IMR-90 (cell line): Measurements from ENCODE around the gene EIF2B1. TPM values are rescaled to one million over a fixed set of nuclear protein-coding genes. Genes with fewer than 3 reads are reported as not detected.

Source experiments
- ATAC-seq: fragments of 200-7000 bp; cut with Tn5 transposase; 2 replicates; pipeline ENCODE4 v1.9.1; 2020; ENCODE audit warnings: low read depth, mild to moderate bottlenecking, moderate library complexity
- BruUV-seq: library from RNA; stranded (reverse); fragments of 400-500 nt; replicated peaks from 2 replicates; lab custom pipeline; 2021; lab: Mats Ljungman, UMichigan
- CTCF ChIA-PET: fragments of 300-600 bp; formaldehyde crosslinking; extraction: SDS; loops from one replicate; lab custom pipeline; 2021; ENCODE audit warnings: antibody characterized with exemption; lab: Yijun Ruan, JAX
- POLR2A ChIA-PET: fragments of 300-600 bp; sonication (Branson Sonifier 250); formaldehyde crosslinking; loops from one replicate; lab custom pipeline; 2022; ENCODE audit warnings: antibody characterized with exemption; ENCODE audit not compliant: unreplicated experiment; lab: Charles Lee
- DNase-seq: peaks from one replicate; pipeline ENCODE4 v3.0.0; 2013
- H2AFZ ChIP-seq: replicated peaks from 2 replicates; pipeline ENCODE3; 2013; ENCODE audit warnings: low read length, mild to moderate bottlenecking; ENCODE audit not compliant: poor library complexity
- H2AK5ac ChIP-seq: 2 replicates; pipeline ENCODE4 v1.6.1; 2013; ENCODE audit warnings: low read depth, low read length, inconsistent platforms
- H2AK9ac ChIP-seq: replicated peaks from 2 replicates; pipeline ENCODE3; 2013; ENCODE audit warnings: mild to moderate bottlenecking, low read depth, low read length, moderate library complexity; ENCODE audit not compliant: poor library complexity
- H2BK120ac ChIP-seq: 2 replicates; pipeline ENCODE4 v1.6.1; 2013; ENCODE audit warnings: low read depth, low read length, inconsistent platforms
- H2BK15ac ChIP-seq: 3 replicates; pipeline ENCODE4 v1.6.1; 2013; ENCODE audit warnings: low read depth, low read length, inconsistent platforms
- H2BK20ac ChIP-seq: 2 replicates; pipeline ENCODE4 v1.6.1; 2013; ENCODE audit warnings: low read depth, mild to moderate bottlenecking, inconsistent platforms, low read length, moderate library complexity
- H2BK5ac ChIP-seq: 2 replicates; pipeline ENCODE4 v1.6.1; 2013; ENCODE audit warnings: mild to moderate bottlenecking, low read depth, low read length, inconsistent platforms; ENCODE audit not compliant: poor library complexity, severe bottlenecking
- H3K14ac ChIP-seq: replicated peaks from 2 replicates; pipeline ENCODE4 v1.6.1; 2013; ENCODE audit warnings: low read depth, low read length, inconsistent platforms
- H3K18ac ChIP-seq: 2 replicates; pipeline ENCODE4 v1.6.1; 2013; ENCODE audit warnings: low read depth, low read length, control low read depth
- H3K23ac ChIP-seq: 2 replicates; pipeline ENCODE4 v1.6.1; 2013; ENCODE audit warnings: low read depth, low read length, inconsistent platforms
- H3K27ac ChIP-seq: 2 replicates; pipeline ENCODE4 v1.5.1; 2013; ENCODE audit warnings: mild to moderate bottlenecking, control low read depth, low read length; ENCODE audit not compliant: insufficient read depth
- H3K27me3 ChIP-seq: 2 replicates; pipeline ENCODE4 v1.6.1; 2013; ENCODE audit warnings: low read length; ENCODE audit not compliant: control insufficient read depth, insufficient read depth
- H3K36me3 ChIP-seq: 2 replicates; pipeline ENCODE4 v1.6.1; 2013; ENCODE audit warnings: low read length, mixed read lengths; ENCODE audit not compliant: control insufficient read depth, insufficient read depth
- H3K4ac ChIP-seq: 2 replicates; pipeline ENCODE4 v1.6.1; 2013; ENCODE audit warnings: low read depth, low read length, inconsistent platforms
- H3K4me1 ChIP-seq: 2 replicates; pipeline ENCODE4 v1.6.1; 2013; ENCODE audit warnings: low read length, mixed read lengths; ENCODE audit not compliant: control insufficient read depth, insufficient read depth
- H3K4me2 ChIP-seq: 2 replicates; pipeline ENCODE4 v1.6.1; 2013; ENCODE audit warnings: low read depth, mild to moderate bottlenecking, control low read depth, low read length, moderate library complexity
- H3K4me3 ChIP-seq: 2 replicates; pipeline ENCODE4 v1.5.1; 2013; ENCODE audit warnings: low read depth, mild to moderate bottlenecking, control low read depth, low read length, moderate library complexity; ENCODE audit not compliant: insufficient read depth
- H3K56ac ChIP-seq: 2 replicates; pipeline ENCODE4 v1.6.1; 2013; ENCODE audit warnings: low read length, inconsistent platforms; ENCODE audit not compliant: insufficient read depth; ENCODE audit errors: extremely low read depth
- H3K79me1 ChIP-seq, 2 experiments: 2 replicates each; pipeline ENCODE4 v1.6.1; 2013; ENCODE audit warnings: low read length in 2 of 2, inconsistent platforms in 1 of 2, low read depth in 1 of 2
- H3K9ac ChIP-seq: 2 replicates; pipeline ENCODE4 v1.6.1; 2013; ENCODE audit warnings: low read depth, low read length, control low read depth
- H3K9me1 ChIP-seq: 2 replicates; pipeline ENCODE4 v1.6.1; 2013; ENCODE audit warnings: low read length, inconsistent platforms; ENCODE audit not compliant: insufficient read depth
- H3K9me3 ChIP-seq: 2 replicates; pipeline ENCODE4 v1.6.1; 2013; ENCODE audit warnings: low read length; ENCODE audit not compliant: control insufficient read depth, insufficient read depth
- H4K20me1 ChIP-seq: 2 replicates; pipeline ENCODE4 v1.6.1; 2013; ENCODE audit warnings: low read length, inconsistent platforms; ENCODE audit not compliant: insufficient read depth
- H4K5ac ChIP-seq: 2 replicates; pipeline ENCODE4 v1.6.1; 2013; ENCODE audit warnings: mild to moderate bottlenecking, low read depth, low read length, control low read depth
- H4K8ac ChIP-seq, 2 experiments: 2 replicates each; pipeline ENCODE4 v1.6.1; 2013; ENCODE audit warnings: low read depth in 2 of 2, low read length in 2 of 2, control low read depth in 1 of 2, inconsistent platforms in 1 of 2
- H4K91ac ChIP-seq: 2 replicates; pipeline ENCODE4 v1.6.1; 2013; ENCODE audit warnings: low read depth, low read length, inconsistent platforms; ENCODE audit not compliant: insufficient read depth
- BHLHE40 ChIP-seq: fragments of 150-350 bp; IDR thresholded peaks from 2 replicates; pipeline ENCODE4 v1.6.1; 2016; ENCODE audit warnings: mild to moderate bottlenecking, low read depth, low read length
- CEBPB ChIP-seq: IDR thresholded peaks from 2 replicates; pipeline ENCODE4 v1.6.1; 2012; ENCODE audit warnings: low read depth, low read length, improper control_type of control experiment
- CHD1 ChIP-seq: IDR thresholded peaks from 2 replicates; pipeline ENCODE4 v1.6.1; 2012; ENCODE audit warnings: low read depth, low read length, improper control_type of control experiment
- FOS ChIP-seq: fragments of 150-350 bp; IDR thresholded peaks from 2 replicates; pipeline ENCODE4 v1.6.1; 2016; ENCODE audit warnings: low read depth, low read length
- MAFK ChIP-seq: IDR thresholded peaks from 2 replicates; pipeline ENCODE4 v1.6.1; 2012; ENCODE audit warnings: low read depth, low read length, improper control_type of control experiment
- MAZ ChIP-seq: IDR thresholded peaks from 2 replicates; pipeline ENCODE4 v1.6.1; 2012; ENCODE audit warnings: low read depth, mild to moderate bottlenecking, low read length, improper control_type of control experiment, moderate library complexity, borderline replicate concordance
- MXI1 ChIP-seq: IDR thresholded peaks from 2 replicates; pipeline ENCODE4 v1.6.1; 2012; ENCODE audit warnings: low read depth, mild to moderate bottlenecking, low read length, moderate library complexity, borderline replicate concordance
- NFE2L2 ChIP-seq: fragments of 150-350 bp; IDR thresholded peaks from 2 replicates; pipeline ENCODE4 v1.6.1; 2016; ENCODE audit warnings: low read depth, mild to moderate bottlenecking, low read length
- POLR2A ChIP-seq: IDR thresholded peaks from 2 replicates; pipeline ENCODE4 v1.6.1; 2012; ENCODE audit warnings: mild to moderate bottlenecking, low read depth, low read length
- RCOR1 ChIP-seq: IDR thresholded peaks from 2 replicates; pipeline ENCODE4 v1.6.1; 2012; ENCODE audit warnings: mild to moderate bottlenecking, low read length, improper control_type of control experiment; ENCODE audit not compliant: insufficient replicate concordance
- SMC3 ChIP-seq: fragments of 150-350 bp; IDR thresholded peaks from 2 replicates; pipeline ENCODE4 v1.6.1; 2016; ENCODE audit warnings: low read depth, mild to moderate bottlenecking, antibody characterized with exemption, low read length, moderate library complexity
- whole genome bisulfite sequencing, 2 experiments: methylation state at CpG; one replicate each; pipeline versions ENCODE4 v1.1.5 to v1.1.7; 2013; ENCODE audit warnings: missing lambda C conversion rate in 2 of 2; ENCODE audit not compliant: insufficient read length in 1 of 2; ENCODE audit errors: extremely low coverage in 2 of 2; 5-methylcytosine and 5-hydroxymethylcytosine counted together
- dilution Hi-C: fragments of 300-500 bp; cut with HindIII; formaldehyde crosslinking; loops from one replicate; pipeline ENCODE4 v1.14.3; 2018; ENCODE audit warnings: low sequenced_read_pairs; ENCODE audit not compliant: unreplicated experiment
- in situ Hi-C: fragments of 300-500 bp; cut with MboI; formaldehyde crosslinking; loops from 3 replicates; pipeline ENCODE4 v1.14.3; 2019; ENCODE audit warnings: low sequenced_read_pairs, inconsistent platforms, mixed read lengths
- intact Hi-C: fragments of 100-400 bp; cut with micrococcal nuclease; formaldehyde crosslinking; loops from 2 replicates; pipeline ENCODE4 v1.10.0; 2022
- polyA plus RNA-seq, 3 experiments: library from polyadenylated mRNA; depleted of rRNA; stranded (reverse); fragments of >200 nt; gene quantifications; 2 replicates each; pipeline ENCODE4 v1.2.3, GENCODE V29; 2012; ENCODE audit warnings: low replicate concordance in 1 of 3
- total RNA-seq: library from RNA; depleted of rRNA; stranded (reverse); fragments of >200 nt; gene quantifications from 2 replicates; pipeline ENCODE4 v1.2.3, GENCODE V29; 2012
- TF ChIP-seq, protein P1 (sequence below): fragments of 150-350 bp; IDR thresholded peaks from 2 replicates; pipeline ENCODE4 v1.6.1; 2017; ENCODE audit warnings: mild to moderate bottlenecking, antibody characterized with exemption, low read length, low read depth
- TF ChIP-seq, protein P2 (sequence below): conservative IDR thresholded peaks from 2 replicates; pipeline ENCODE4 v1.5.1; 2012; ENCODE audit warnings: mild to moderate bottlenecking, low read depth, low read length, improper control_type of control experiment

The EIF2B1 gene
- total and polyA plus RNA-seq, 2 of the 4 experiments (the other 2 are of a cell fraction), result 33.9 to 45.9 TPM

DNA sequence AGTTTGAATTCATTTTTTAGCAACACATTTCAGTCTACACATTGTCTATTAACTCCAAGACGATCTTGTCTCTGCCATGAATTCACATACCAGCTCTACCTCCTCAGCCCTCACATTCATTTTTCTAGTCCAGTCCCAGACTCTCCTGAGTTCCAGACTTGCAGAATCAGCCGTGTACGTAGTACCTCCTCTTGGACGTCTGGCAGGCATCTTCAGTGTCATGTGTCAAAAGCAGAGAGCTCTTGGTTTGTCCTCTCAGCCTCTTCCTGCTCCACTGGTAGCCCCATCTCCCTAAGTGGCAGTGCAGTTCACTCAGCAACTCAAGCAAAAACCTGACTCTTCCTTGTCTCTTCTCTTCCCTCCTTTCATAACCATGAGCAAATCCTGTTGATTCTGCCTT lies 22.9 kb upstream of the EIF2B1 start (continued):
- TF ChIP-seq, protein P1, sequence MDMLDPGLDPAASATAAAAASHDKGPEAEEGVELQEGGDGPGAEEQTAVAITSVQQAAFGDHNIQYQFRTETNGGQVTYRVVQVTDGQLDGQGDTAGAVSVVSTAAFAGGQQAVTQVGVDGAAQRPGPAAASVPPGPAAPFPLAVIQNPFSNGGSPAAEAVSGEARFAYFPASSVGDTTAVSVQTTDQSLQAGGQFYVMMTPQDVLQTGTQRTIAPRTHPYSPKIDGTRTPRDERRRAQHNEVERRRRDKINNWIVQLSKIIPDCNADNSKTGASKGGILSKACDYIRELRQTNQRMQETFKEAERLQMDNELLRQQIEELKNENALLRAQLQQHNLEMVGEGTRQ, result no peak

DNA sequence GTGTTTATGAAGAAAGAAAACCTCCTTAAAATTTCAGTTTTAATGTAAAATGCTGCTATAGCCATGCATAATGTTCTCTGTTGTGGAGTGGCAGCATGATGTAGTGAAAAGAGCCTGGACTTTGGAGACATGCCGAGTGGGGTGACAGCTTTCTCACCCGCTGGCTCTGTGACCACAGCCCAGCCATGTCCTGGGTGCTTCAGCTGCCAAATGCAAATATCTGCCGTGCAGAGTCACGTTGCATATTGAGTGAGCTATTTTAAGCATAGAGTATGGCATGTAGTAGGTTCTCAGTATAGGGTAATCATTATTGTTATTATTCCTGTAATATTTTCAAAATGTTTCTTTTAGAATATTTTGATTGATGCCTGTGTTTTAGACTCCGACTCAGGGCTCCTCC lies 21.9 kb upstream of the EIF2B1 start:
- in situ Hi-C loops, result no loop called here
- WGBS, 2 experiments, result no CpG with 5 or more reads among the region's 5 CpGs
- H3K4me1 ChIP-seq, result peaks cover 3% of the 10 kb centered on the region
- 0 out of 2 replicates have a peak, but pooled peaks cover 2% of the 10 kb centered on the region for H3K9me1 ChIP-seq
- CTCF ChIA-PET, result no interaction called here
- no peak overlapping the region for H3K4me3 ChIP-seq
- H4K5ac ChIP-seq, result no peak overlapping the region
- intact Hi-C loops, result no loop called here
- no peaks in the 10 kb centered on the region for H3K27me3 ChIP-seq
- no peak overlapping the region for H3K14ac ChIP-seq
- H4K20me1 ChIP-seq, result no peaks in the 10 kb centered on the region; the same call in 1 of the 2 replicates
- H3K4me2 ChIP-seq, result no peak overlapping the region
- no peak overlapping the region for H3K9ac ChIP-seq
- peaks cover 30% of the 10 kb centered on the region for H3K36me3 ChIP-seq
- H3K27ac ChIP-seq, result no peak overlapping the region
- no peak overlapping the region for H2BK20ac ChIP-seq
- no peak for ATAC-seq
- no peak overlapping the region for H3K56ac ChIP-seq
- no peak overlapping the region for H3K4ac ChIP-seq
- H3K23ac ChIP-seq, result no peak overlapping the region
- peaks cover 2 to 7% of the 10 kb centered on the region in 2 experiments; a peak in 2 of 4 replicates for H3K79me1 ChIP-seq
- no peak overlapping the region for H4K8ac ChIP-seq
- dilution Hi-C loops, result no loop called here
- DNase-seq, result no peak
- BruUV-seq, result no TSS peak
- no peak overlapping the region for H4K91ac ChIP-seq
- no peak overlapping the region for H2BK5ac ChIP-seq
- H2AK9ac ChIP-seq, result no peak overlapping the region
- no peak overlapping the region for H2AFZ ChIP-seq
- no peak overlapping the region for H2AK5ac ChIP-seq
- POLR2A ChIA-PET, result interaction anchor here (0.5 kb wide), 1 partner anchor 53 kb away, joined by 11 read pairs; no protein-coding TSS in a partner anchor
- H2BK15ac ChIP-seq, result no peak overlapping the region
- H2BK120ac ChIP-seq, result no peak overlapping the region
- no peaks in the 10 kb centered on the region for H3K9me3 ChIP-seq
- no peak overlapping the region for H3K18ac ChIP-seq
- no peak for TF ChIP-seq BHLHE40
- no peak for TF ChIP-seq FOS
- TF ChIP-seq NFE2L2, result no peak
- TF ChIP-seq MAFK, result no peak
- no peak for TF ChIP-seq MAZ
- TF ChIP-seq SMC3, result no peak
- TF ChIP-seq POLR2A, result no peak
- TF ChIP-seq MXI1, result no peak
- no peak for TF ChIP-seq CHD1
- TF ChIP-seq CEBPB, result no peak
- TF ChIP-seq, protein P2, sequence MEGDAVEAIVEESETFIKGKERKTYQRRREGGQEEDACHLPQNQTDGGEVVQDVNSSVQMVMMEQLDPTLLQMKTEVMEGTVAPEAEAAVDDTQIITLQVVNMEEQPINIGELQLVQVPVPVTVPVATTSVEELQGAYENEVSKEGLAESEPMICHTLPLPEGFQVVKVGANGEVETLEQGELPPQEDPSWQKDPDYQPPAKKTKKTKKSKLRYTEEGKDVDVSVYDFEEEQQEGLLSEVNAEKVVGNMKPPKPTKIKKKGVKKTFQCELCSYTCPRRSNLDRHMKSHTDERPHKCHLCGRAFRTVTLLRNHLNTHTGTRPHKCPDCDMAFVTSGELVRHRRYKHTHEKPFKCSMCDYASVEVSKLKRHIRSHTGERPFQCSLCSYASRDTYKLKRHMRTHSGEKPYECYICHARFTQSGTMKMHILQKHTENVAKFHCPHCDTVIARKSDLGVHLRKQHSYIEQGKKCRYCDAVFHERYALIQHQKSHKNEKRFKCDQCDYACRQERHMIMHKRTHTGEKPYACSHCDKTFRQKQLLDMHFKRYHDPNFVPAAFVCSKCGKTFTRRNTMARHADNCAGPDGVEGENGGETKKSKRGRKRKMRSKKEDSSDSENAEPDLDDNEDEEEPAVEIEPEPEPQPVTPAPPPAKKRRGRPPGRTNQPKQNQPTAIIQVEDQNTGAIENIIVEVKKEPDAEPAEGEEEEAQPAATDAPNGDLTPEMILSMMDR, result no peak
- no peak for TF ChIP-seq RCOR1
- TF ChIP-seq, protein P1, result no peak
